SJCRH30 (cell line): ENCODE data around the gene NUDT13. TPM values are rescaled to one million over a fixed set of nuclear protein-coding genes. Genes with fewer than 3 reads are reported as not detected.
"Not testable (repeated sequence)": the region's sequence is repeated elsewhere in the genome, so short reads cannot be mapped to it uniquely, and the experiment has no call there.

ENCODE experiments used
- DNase-seq, 2 experiments: peaks; one replicate each; pipeline ENCODE4 v3.0.0-alpha.2; 2015 to 2020
- H3K27ac ChIP-seq: fragments of 250-450 bp; sonication (Bioruptor Pico); 2 replicates; pipeline ENCODE4 v1.5.1; 2020; ENCODE audit warnings: mild to moderate bottlenecking, moderate library complexity
- H3K27me3 ChIP-seq: fragments of 250-450 bp; sonication (Bioruptor Pico); 2 replicates; pipeline ENCODE4 v1.5.1; 2020; ENCODE audit warnings: mild to moderate bottlenecking, moderate library complexity
- H3K36me3 ChIP-seq: fragments of 250-450 bp; sonication (Bioruptor Pico); 2 replicates; pipeline ENCODE4 v1.5.1; 2020; ENCODE audit warnings: mild to moderate bottlenecking, moderate library complexity
- H3K4me1 ChIP-seq: fragments of 250-450 bp; sonication (Bioruptor Pico); 2 replicates; pipeline ENCODE4 v1.5.1; 2020; ENCODE audit warnings: mild to moderate bottlenecking, moderate library complexity
- H3K4me3 ChIP-seq: fragments of 250-450 bp; sonication (Bioruptor Pico); 2 replicates; pipeline ENCODE4 v1.5.1; 2020; ENCODE audit warnings: mild to moderate bottlenecking, moderate library complexity
- H3K9me3 ChIP-seq: fragments of 250-450 bp; sonication (Bioruptor Pico); replicated peaks from 2 replicates; pipeline ENCODE4 v1.5.1; 2020; ENCODE audit warnings: mild to moderate bottlenecking, moderate library complexity
- total RNA-seq: library from RNA; depleted of rRNA; stranded (reverse); fragments of >200 nt; shearing (Covaris generic); gene quantifications from 2 replicates; pipeline ENCODE4 v1.2.3, GENCODE V29; 2014

Gene NUDT13
- total RNA-seq, 1 experiment from 2014 or later = 0.49 TPM

- Histone ChIP-seq H3K4me3 (peak overlapping the region; percentile 72), H3K9me3 (no peaks in the 10 kb centered on the region), H3K27me3 (no peaks in the 10 kb centered on the region), H3K4me1 (no peaks in the 10 kb centered on the region), H3K27ac (peak overlapping the region; percentile 57), H3K36me3 (peaks cover 2% of the 10 kb centered on the region; the same call in 1 of the 2 replicates)
- peak in 1 of 2 experiments; percentile 19 for DNase-seq
Observed at GRCh38 chr10:73093922-73094850, 16.1 kb upstream of the NUDT13 start.

DNA sequence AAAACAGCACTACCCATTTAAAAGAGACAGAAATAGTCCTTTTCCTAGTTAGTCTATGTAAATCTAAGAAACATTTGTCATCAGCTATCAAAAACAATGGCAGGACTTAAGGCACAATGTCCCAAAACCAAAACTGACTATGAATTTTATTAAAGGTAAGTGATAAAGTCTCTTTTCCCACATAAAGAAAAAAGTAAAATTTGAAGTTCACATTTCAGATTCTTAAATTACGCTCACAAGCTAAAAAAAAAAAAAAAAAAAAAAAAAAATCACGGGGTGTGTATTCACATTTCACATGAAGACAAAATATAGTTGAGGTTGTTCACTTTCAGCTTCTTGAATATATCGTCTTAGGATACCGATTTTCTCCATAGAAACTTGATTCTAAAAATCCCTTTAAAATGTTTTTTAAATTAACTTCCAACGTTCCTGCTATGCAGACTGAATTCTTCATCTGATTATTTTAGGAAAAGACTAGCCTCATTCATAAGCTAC, 15.2 kb upstream of the NUDT13 start:
- H3K4me3 ChIP-seq = peak overlapping the region; percentile 72
- H3K36me3 ChIP-seq = no peaks in the 10 kb centered on the region; the same call in 1 of the 2 replicates
- DNase-seq = peak in 1 of 2 experiments; percentile 23

GRCh38 chr10:73095481-73096021, 14.7 kb upstream of the NUDT13 start:
- DNase-seq = peak; percentile 71 to 84
- H3K36me3 ChIP-seq = no peaks in the 10 kb centered on the region; the same call in 1 of the 2 replicates
- H3K4me1 ChIP-seq = no peaks in the 10 kb centered on the region
- H3K9me3 ChIP-seq = no peaks in the 10 kb centered on the region
- no peaks in the 10 kb centered on the region for H3K27me3 ChIP-seq
- peak overlapping the region; percentile 57 for H3K27ac ChIP-seq
- H3K4me3 ChIP-seq = peak overlapping the region; percentile 72

More for the DNA sequence above, 15.2 kb upstream of the NUDT13 start:
- Histone ChIP-seq H3K4me1 (no peaks in the 10 kb centered on the region), H3K27me3 (no peaks in the 10 kb centered on the region), H3K27ac (peak overlapping the region; percentile 57), H3K9me3 (no peaks in the 10 kb centered on the region)

DNA sequence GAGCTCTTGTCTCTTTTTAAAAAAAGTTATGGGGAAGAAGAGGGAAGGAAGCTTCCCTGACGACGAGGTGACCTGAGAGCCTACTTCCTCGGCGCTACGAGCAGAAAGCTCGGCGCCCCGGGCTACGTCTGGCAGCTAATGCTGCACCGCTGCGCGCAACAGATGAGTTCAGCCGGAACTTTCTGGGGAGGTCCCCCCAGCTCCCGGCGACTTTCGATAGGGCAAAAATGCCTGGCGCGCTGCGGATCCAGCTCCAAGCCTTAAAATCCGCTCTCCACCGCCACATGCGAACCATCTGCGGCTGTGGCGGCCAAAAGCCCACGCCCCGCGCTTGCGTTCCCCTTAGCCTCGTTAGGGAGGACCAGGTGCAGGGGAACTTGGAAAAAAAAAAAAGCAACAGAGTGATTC, 14.2 kb upstream of the NUDT13 start:
- peak overlapping the region; percentile 57 for H3K27ac ChIP-seq
- H3K4me1 ChIP-seq = no peaks in the 10 kb centered on the region
- peak overlapping the region; percentile 72 for H3K4me3 ChIP-seq
- no peaks in the 10 kb centered on the region for H3K36me3 ChIP-seq
- peak; percentile 79 to 86 for DNase-seq
- H3K27me3 ChIP-seq = no peaks in the 10 kb centered on the region
- no peaks in the 10 kb centered on the region for H3K9me3 ChIP-seq

DNA sequence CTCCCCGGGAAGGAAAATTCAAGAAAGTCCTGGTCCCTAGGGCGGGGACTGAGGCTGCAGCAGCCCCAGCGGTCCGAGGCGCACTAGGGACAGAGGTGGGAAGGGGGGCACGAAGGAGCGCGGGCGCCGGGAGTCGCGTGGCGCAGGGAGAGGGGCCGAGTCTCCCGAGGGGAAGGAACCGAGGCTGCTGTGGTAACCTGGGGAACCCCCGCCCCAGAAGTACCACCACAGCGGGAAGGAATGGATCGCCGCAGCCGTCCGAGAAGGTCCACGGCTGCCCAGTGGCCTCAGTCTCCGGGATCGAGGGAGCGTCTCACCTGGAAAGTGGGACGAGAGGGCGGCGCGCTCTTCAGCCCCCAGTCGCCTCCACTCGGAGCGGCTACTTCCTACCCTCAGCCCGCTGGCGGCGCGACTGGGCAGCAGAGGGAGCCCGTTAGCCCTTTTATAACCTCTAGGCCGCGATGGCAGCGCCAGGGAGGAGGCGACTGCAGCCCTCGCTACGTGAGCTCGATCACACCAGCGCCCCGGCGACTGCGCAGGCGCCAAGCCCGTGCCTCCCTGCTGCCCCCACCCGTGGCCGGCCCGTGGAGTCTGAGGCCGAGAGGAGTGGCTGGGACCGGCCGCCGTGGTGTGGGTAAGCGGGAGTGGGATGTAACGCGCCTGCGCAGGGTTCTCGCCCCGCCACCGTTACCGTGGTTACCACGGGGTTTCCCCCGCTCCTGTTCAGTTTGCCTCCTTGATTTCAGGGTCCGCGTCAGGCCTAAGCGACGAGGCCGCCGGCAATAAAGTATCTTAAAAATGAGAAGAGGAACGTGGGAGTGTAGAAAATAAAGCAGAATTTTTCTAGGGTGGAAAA, 13.6 kb upstream of the NUDT13 start, which contains the start of gene P4HA1:
Gene P4HA1 (minus strand): TSS at position 418 of the 856 bp plus-strand sequence. CDS start 21,983 bp downstream, outside the sequence.
- Histone ChIP-seq H3K36me3 (no peaks in the 10 kb centered on the region), H3K4me1 (no peaks in the 10 kb centered on the region), H3K27me3 (no peaks in the 10 kb centered on the region), H3K4me3 (peak within 1 kb of the TSS; percentile 72), H3K9me3 (no peaks in the 10 kb centered on the region), H3K27ac (peak within 1 kb of the TSS; percentile 57)
- peak; percentile 99 for DNase-seq

- no peaks in the 10 kb centered on the region for H3K27me3 ChIP-seq
- H3K9me3 ChIP-seq = no peaks in the 10 kb centered on the region
- DNase-seq = no peak
- H3K36me3 ChIP-seq = no peaks in the 10 kb centered on the region
- H3K4me3 ChIP-seq = peak overlapping the region; percentile 72
- H3K27ac ChIP-seq = peak overlapping the region; percentile 57; the same call in 1 of the 2 replicates
- no peaks in the 10 kb centered on the region for H3K4me1 ChIP-seq
Observed at GRCh38 chr10:73097305-73097670, 13.0 kb upstream of the NUDT13 start.

- Histone ChIP-seq H3K4me1 (no peaks in the 10 kb centered on the region), H3K9me3 (no peaks in the 10 kb centered on the region), H3K27me3 (no peaks in the 10 kb centered on the region), H3K4me3 (no peak overlapping the region), H3K36me3 (no peaks in the 10 kb centered on the region), H3K27ac (no peak overlapping the region)
- DNase-seq = no peak
Observed at GRCh38 chr10:73099141-73099540, 11.1 kb upstream of the NUDT13 start.

GRCh38 chr10:73106301-73106700, 4.0 kb upstream of the NUDT13 start:
- 0 out of 2 replicates have a peak, but pooled peaks cover 2% of the 10 kb centered on the region for H3K9me3 ChIP-seq
- no peaks in the 10 kb centered on the region for H3K4me1 ChIP-seq
- H3K36me3 ChIP-seq = peaks cover 5% of the 10 kb centered on the region; the same call in 1 of the 2 replicates
- no peak overlapping the region for H3K4me3 ChIP-seq
- H3K27ac ChIP-seq = no peak overlapping the region
- DNase-seq = no peak
- no peaks in the 10 kb centered on the region for H3K27me3 ChIP-seq

DNA sequence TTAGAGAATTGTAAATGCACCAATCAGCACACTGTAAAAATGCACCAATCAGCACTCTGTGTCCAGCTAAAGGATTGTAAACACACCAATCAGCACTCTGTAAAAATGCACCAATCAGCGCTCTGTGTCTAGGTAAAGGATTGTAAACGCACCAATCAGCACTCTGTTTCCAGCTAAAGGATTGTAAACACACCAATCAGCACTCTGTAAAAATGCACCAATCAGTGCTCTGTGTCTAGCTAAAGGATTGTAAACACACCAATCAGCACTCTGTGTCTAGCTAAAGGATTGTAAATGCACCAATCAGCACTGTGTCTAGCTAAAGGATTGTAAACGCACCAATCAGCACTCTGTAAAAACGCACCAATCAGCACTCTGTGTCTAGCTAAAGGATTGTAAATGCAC, 1.0 kb upstream of the NUDT13 start:
- H3K27ac ChIP-seq, H3K9me3 ChIP-seq, DNase-seq, H3K36me3 ChIP-seq, H3K4me3 ChIP-seq, H3K4me1 ChIP-seq, H3K27me3 ChIP-seq: not testable (repeated sequence)

DNA sequence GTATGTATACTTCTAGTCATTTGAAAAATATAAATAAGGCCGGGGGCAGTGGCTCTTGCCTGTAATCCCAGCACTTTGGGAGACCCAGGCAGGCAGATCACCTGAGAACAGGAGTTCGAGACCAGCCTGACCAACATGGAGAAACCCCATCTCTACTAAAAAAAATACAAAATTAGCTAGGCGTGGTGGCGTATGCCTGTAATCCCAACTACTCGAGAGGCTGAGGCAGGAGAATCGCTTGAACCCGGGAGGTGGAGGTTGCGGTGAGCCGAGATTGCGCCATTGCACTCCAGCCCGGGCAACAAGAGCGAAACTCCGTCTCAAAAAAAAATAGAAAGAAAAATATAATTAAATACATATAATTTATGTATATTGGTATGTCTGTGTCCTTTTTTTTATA, 1.8 kb downstream of the NUDT13 start:
- H3K27me3 ChIP-seq, H3K36me3 ChIP-seq, H3K27ac ChIP-seq, DNase-seq, H3K4me1 ChIP-seq, H3K4me3 ChIP-seq, H3K9me3 ChIP-seq: not testable (repeated sequence)

DNA sequence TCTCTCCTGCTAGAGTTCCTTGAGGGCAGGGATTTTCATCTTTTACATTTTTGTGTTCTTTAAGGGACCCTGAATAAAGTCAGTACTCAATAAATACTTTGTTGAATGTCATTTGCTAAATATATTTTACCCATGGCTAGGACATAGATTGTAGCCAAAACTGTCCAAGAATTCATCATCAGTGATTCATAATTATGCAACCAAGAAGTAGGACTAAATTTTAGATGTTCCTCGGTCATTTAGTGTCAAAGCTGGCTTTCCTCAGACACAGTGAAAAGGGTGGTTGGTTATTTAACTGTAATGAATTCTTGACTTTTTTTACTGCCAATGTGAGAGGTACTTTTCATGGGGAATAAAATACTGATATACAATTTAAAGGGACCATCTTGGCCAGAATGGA, 3.3 kb downstream of the NUDT13 start:
- Histone ChIP-seq H3K36me3 (peaks cover 7% of the 10 kb centered on the region; the same call in 1 of the 2 replicates), H3K4me3 (no peak overlapping the region), H3K27ac (no peak overlapping the region), H3K4me1 (no peaks in the 10 kb centered on the region), H3K27me3 (no peaks in the 10 kb centered on the region), H3K9me3 (0 out of 2 replicates have a peak, but pooled peaks cover 2% of the 10 kb centered on the region)
- DNase-seq = no peak

GRCh38 chr10:73116017-73116416, 5.8 kb downstream of the NUDT13 start:
- no peak overlapping the region for H3K27ac ChIP-seq
- no peak for DNase-seq
- H3K9me3 ChIP-seq = no peaks in the 10 kb centered on the region
- no peak overlapping the region for H3K4me3 ChIP-seq
- no peaks in the 10 kb centered on the region for H3K27me3 ChIP-seq
- H3K4me1 ChIP-seq = no peaks in the 10 kb centered on the region
- 0 out of 2 replicates have a peak, but pooled peaks cover 2% of the 10 kb centered on the region for H3K36me3 ChIP-seq

DNA sequence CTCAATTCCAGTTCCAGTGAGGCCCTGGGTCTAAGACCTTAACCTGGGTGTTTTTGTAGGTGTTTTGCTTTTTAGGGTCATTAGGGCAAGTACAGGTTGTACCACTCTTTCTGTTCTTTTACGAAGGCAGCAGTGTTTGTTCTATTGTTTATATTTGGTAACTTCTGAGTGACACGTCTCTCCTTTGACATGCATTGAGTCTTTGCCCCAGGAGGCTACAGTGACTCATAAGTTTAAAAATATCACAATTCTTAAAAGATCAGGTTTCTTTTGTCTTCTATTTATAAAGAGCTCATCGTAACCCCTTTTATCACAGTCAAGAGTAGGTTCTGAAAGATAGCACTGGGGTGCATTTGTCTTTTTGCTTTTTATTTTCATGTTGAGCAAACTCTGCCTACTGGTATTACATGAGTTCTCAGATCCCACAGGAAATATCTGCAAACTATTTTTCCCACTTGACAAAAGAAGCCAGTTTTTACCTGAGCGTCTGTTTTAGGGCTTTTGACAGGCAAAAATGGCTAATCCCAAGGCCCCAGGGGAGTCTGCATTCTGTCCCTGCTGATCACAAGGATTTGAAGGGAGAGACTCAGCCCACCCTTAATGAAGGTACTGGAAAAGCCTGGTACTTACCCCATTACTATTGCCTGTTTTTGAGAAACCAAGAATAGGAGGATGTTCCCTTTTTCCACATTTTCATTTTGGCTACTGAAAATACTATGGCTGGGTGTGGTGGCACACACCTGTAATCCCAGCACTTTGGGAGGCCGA, 7.9 kb downstream of the NUDT13 start:
- Histone ChIP-seq H3K27me3 (no peaks in the 10 kb centered on the region), H3K4me3 (no peak overlapping the region), H3K9me3 (no peaks in the 10 kb centered on the region), H3K36me3 (0 out of 2 replicates have a peak, but pooled peaks cover 2% of the 10 kb centered on the region), H3K4me1 (no peaks in the 10 kb centered on the region), H3K27ac (no peak overlapping the region)
- DNase-seq = no peak

- no peak overlapping the region for H3K27ac ChIP-seq
- no peak overlapping the region for H3K4me3 ChIP-seq
- no peaks in the 10 kb centered on the region for H3K4me1 ChIP-seq
- no peak for DNase-seq
- no peaks in the 10 kb centered on the region for H3K36me3 ChIP-seq
- no peaks in the 10 kb centered on the region for H3K27me3 ChIP-seq
- H3K9me3 ChIP-seq = no peaks in the 10 kb centered on the region
Observed at GRCh38 chr10:73119457-73119856, 9.2 kb downstream of the NUDT13 start.
